Fibroblast of mammary gland (primary cell): ENCODE results near the gene CKS1B.
A peak's percentile ranks its signal among the peaks of the same experiment; 100 is the strongest.

ENCODE experiments used
- DNase-seq: peaks from one replicate; pipeline ENCODE4 v3.0.0-alpha.2; 2010; ENCODE audit warnings: low read depth
- H3K4me3 ChIP-seq: 2 replicates; pipeline ENCODE4 v1.5.1; 2011; ENCODE audit warnings: low read depth, mild to moderate bottlenecking, low read length, moderate library complexity; ENCODE audit not compliant: control insufficient read depth
- TF ChIP-seq, protein P1 (sequence below): conservative IDR thresholded peaks from 2 replicates; pipeline ENCODE4 v1.5.1; 2011; ENCODE audit warnings: low read depth, low read length, inconsistent platforms; ENCODE audit not compliant: control insufficient read depth, insufficient read depth

Gene CKS1B

GRCh38 chr1:154948079-154948478 is 26.4 kb upstream of the CKS1B start:
- TF ChIP-seq, protein P1, sequence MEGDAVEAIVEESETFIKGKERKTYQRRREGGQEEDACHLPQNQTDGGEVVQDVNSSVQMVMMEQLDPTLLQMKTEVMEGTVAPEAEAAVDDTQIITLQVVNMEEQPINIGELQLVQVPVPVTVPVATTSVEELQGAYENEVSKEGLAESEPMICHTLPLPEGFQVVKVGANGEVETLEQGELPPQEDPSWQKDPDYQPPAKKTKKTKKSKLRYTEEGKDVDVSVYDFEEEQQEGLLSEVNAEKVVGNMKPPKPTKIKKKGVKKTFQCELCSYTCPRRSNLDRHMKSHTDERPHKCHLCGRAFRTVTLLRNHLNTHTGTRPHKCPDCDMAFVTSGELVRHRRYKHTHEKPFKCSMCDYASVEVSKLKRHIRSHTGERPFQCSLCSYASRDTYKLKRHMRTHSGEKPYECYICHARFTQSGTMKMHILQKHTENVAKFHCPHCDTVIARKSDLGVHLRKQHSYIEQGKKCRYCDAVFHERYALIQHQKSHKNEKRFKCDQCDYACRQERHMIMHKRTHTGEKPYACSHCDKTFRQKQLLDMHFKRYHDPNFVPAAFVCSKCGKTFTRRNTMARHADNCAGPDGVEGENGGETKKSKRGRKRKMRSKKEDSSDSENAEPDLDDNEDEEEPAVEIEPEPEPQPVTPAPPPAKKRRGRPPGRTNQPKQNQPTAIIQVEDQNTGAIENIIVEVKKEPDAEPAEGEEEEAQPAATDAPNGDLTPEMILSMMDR, result no peak
- H3K4me3 ChIP-seq, result no peak overlapping the region
- no peak for DNase-seq

DNA sequence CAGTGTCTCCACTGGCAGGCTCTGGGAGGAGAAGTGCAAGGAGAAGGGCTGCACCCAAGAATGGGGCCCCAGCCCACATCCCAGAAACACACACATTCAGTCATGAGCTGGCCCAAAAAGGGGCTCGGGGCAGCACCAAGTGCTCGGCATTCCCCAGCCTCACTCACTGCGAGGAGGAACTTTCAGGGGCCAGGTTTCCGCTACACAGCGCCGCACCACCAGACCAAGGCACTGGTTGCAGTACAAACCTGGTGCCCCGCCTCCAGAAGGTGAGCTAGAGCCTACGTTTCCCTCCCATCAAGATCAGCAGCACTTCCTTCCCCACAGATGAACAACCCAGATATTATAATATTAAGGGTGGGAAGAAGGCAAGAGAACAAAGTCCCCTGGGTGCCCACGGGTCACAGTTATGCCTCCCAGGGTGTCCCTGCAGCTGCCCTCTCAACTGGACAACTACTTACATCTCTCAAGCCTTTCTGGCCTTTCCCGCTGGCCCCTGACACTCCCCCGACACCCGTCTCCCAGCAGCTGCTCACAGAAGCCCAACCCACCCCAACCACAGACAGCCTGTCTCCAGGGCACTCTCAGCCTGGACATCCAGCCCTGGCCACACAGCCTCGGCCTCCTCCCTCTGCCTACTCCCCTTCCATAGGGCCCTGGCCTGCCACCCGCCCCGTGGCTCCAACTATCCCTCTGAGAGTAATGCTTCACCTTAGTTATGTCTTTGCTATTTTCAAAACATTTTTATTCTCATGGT is 22.4 kb upstream of the CKS1B start:
- TF ChIP-seq, protein P1, result no peak
- DNase-seq, result no peak
- H3K4me3 ChIP-seq, result no peak overlapping the region

DNA sequence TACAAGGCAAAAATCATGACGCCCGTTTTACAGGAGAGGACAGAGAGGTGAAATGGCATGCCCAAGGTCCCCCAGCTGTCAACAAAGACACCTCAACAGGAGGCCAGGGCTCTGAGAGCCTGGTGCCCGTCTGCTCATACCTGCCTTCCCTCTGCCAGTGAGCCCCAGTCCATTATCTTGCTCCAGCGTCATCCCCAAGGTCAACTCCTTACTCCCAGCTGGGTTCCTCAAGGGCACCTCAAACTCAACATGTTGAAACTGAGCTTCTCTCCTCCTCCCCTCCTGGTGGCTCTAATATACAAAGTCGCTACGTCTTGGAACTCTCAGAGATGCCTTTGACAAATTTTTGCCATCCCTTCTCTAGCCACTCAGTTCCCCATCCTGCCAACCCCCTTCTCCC is 21.8 kb upstream of the CKS1B start:
- TF ChIP-seq, protein P1, result no peak
- no peak for DNase-seq
- H3K4me3 ChIP-seq, result no peak overlapping the region

DNA sequence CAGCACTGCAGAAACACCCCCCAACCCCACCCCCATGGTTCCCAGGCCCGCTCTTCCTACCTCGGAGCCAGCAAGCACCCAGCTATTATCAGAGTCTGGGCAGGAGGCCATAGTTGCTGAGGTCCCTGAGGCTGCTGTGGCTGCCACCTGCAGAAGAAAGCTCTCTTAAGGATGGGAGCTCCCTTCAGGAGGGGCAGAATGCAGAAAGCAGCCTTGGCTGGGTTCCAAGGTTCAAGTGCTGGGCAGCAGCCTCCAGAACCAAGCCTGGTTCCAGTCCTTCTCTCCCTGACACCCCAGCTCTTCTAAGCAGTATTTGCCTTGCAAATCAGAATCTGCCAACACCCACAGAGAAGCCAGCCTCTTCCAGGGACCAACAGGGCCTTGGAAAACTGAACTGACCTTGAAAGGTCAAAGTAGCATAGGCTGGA is 20.9 kb upstream of the CKS1B start:
- TF ChIP-seq, protein P1, result no peak
- no peak overlapping the region for H3K4me3 ChIP-seq
- no peak for DNase-seq

DNA sequence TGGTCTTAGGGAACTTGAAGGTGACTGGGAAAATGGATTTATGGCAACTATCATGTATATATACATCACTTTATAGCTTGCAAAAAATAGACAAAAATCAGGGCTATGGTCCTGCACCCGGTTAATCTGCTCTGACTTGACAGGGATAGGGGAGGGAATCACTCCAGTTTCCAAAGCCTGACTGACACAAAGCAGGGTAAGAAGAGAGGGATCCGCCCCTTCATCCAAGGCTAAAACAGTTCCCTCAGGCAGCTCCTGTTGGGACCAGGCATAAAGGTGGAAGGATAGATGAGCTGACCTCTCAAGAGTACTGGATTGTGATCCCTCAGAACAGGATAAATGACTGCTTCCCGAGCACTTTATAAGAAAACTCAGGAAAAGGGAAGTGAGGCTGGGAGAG is 19.9 kb upstream of the CKS1B start:
- DNase-seq, result no peak
- no peak overlapping the region for H3K4me3 ChIP-seq
- TF ChIP-seq, protein P1, result no peak

DNA sequence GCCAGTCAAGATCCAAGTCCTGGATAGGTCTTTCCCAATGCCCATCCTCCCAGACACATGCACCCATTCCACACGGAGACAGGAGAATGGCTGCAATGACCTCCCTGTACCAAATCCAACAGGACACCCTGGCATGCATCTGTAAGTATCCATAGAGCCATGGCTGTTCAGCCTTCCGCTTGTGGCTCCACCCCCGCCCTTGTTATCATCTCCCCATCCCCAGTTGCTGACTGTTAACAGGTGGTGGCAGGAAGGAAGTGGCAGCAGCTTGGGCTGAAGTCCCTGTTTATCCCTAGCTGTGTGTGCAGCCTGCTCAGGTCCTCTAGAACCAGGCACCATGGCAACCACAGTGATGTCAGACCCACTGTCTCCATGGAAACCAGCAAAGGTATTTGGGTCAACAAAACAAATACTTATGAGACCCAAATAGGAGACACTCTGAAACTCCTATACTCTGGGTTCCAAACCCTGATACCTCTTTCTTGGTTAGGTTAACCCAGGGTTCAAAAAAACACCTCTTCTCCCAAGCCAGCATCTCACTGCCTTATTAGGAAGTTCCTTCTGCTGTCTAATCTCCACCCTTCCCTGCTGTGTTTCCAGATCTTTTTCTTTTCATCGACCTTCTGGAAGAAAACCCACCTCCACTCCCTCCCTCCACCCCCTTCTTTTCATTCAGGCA is 19.3 kb upstream of the CKS1B start:
- peak; percentile 53 for DNase-seq
- H3K4me3 ChIP-seq, result peak overlapping the region; percentile 55
- TF ChIP-seq, protein P1, result no peak
